HG02623 (cell line): ENCODE measurements around the gene BDH2.

ENCODE experiments used
- ATAC-seq: cut with Tn5 transposase; IDR thresholded peaks from one replicate; pipeline ENCODE4 v1.9.1; 2021; ENCODE audit warnings: moderate library complexity; ENCODE audit not compliant: unreplicated experiment

The BDH2 gene

DNA sequence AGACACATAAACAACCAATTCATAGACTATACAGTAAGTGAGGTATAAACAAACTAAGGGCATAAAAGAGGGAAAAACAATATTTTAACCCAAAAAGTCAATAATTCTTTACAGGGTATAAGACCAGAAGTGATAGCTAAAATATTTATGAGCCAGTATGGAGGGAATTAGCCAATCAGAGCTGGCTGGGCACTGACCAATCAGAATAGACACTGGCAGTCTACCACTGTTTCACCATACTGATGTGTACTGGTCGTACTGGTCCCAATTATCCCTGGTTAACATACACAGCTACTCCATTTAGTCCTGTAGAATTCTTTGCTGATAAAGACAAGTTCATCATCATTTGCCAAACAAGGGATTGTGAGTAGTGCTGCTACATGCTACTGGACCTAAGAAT lies 70.3 kb downstream of the BDH2 start:
- no peak for ATAC-seq
